Ectodermal cell (in vitro differentiated cells): ENCODE results near the gene MBNL1.

ENCODE experiments used
- H3K27ac ChIP-seq: 2 replicates; pipeline ENCODE4 v1.7.0; 2013; ENCODE audit warnings: mild to moderate bottlenecking, low read depth, low read length; ENCODE audit not compliant: insufficient read depth, poor library complexity, severe bottlenecking
- H3K27me3 ChIP-seq: 2 replicates; pipeline ENCODE4 v1.7.0; 2013; ENCODE audit warnings: mild to moderate bottlenecking, low read length; ENCODE audit not compliant: insufficient read depth, control insufficient read depth, poor library complexity, severe bottlenecking
- H3K36me3 ChIP-seq: one replicate; pipeline ENCODE4 v1.7.0; 2013; ENCODE audit warnings: low read length; ENCODE audit not compliant: control insufficient read depth, insufficient read depth
- H3K4me1 ChIP-seq: one replicate; pipeline ENCODE4 v1.7.0; 2013; ENCODE audit warnings: low read length; ENCODE audit not compliant: control insufficient read depth, insufficient read depth
- H3K4me3 ChIP-seq: 2 replicates; pipeline ENCODE4 v1.7.0; 2013; ENCODE audit warnings: low read depth, low read length, control low read depth; ENCODE audit not compliant: insufficient read depth
- H3K9me3 ChIP-seq: 2 replicates; pipeline ENCODE4 v1.7.0; 2013; ENCODE audit warnings: mild to moderate bottlenecking, low read length, moderate library complexity; ENCODE audit not compliant: control insufficient read depth
- WGBS, 2 experiments: methylation state at CpG; one replicate each; pipeline ENCODE4 v1.1.7; 2013; ENCODE audit warnings: missing lambda C conversion rate in 2 of 2; 5-methylcytosine and 5-hydroxymethylcytosine counted together

MBNL1 gene

DNA sequence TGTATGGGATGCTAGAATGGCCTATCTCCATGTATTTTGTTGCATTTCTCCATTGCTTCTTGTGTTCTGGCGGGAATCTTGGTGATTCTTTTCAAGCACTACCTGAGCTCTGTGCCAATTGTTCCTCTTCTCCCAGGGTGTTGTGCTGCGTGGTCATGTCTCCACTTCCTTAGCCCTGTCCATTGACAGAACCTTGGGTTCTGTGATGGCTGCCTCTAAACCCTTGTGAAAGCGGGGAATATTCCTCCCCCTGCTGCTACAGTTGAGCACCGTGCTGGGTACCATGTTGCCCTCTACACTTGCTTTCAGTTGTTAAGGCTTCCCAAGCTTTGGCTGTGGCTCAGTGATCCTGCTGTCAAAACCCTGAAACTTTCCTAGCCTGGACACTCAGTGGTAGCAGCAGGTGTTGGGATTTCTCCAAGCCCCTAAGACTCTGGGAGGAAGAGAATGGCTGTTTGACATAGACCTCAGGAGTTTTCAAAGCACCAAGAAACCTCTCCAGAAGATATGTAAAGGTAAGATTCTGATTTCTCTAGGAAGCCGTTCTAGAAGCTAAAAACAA, 69.5 kb downstream of the MBNL1 start:
- no peaks in the 10 kb centered on the region for H3K9me3 ChIP-seq
- H3K4me1 ChIP-seq, result no peaks in the 10 kb centered on the region
- H3K27me3 ChIP-seq, result no peaks in the 10 kb centered on the region
- no peak overlapping the region for H3K27ac ChIP-seq
- no peak overlapping the region for H3K4me3 ChIP-seq
- WGBS, 2 experiments, result 94 to 96% methylated on average over 5 of the region's 5 CpGs
- H3K36me3 ChIP-seq, result no peaks in the 10 kb centered on the region

GRCh38 chr3:152339881-152340505, 71.3 kb downstream of the MBNL1 start:
- 84 to 91% methylated on average over 3 to 4 of the region's 4 CpGs for WGBS, 2 experiments
- Histone ChIP-seq H3K9me3 (no peaks in the 10 kb centered on the region), H3K4me3 (no peak overlapping the region), H3K27me3 (no peaks in the 10 kb centered on the region), H3K27ac (no peak overlapping the region), H3K4me1 (no peaks in the 10 kb centered on the region), H3K36me3 (no peaks in the 10 kb centered on the region)

- no peak overlapping the region for H3K4me3 ChIP-seq
- H3K27ac ChIP-seq, result no peak overlapping the region
- H3K36me3 ChIP-seq, result no peaks in the 10 kb centered on the region
- H3K9me3 ChIP-seq, result no peaks in the 10 kb centered on the region
- 92 to 100% methylated on average over 1 of the region's 1 CpG for WGBS, 2 experiments
- H3K27me3 ChIP-seq, result no peaks in the 10 kb centered on the region
- H3K4me1 ChIP-seq, result no peaks in the 10 kb centered on the region
Measured at GRCh38 chr3:152345233-152345632, 76.5 kb downstream of the MBNL1 start.

DNA sequence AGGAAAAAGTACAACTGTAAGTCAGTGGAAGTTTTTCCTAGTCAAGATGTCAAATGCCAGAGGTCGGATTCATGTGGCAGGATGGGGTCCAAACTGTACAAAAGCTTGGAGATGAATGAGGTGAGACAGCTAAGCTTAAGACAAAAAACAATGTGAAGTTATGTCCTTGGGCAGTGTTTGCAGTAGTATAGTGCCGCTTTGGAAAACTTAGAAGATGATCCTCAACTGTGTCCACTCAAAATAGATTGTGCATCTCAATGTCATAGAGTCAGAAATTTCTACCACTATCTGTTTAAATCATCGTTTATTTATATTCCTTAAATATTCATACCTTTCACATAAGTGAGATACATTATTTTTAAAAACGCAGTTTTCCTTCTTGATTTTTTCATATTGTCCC, 77.3 kb downstream of the MBNL1 start:
- Histone ChIP-seq H3K4me3 (no peak overlapping the region), H3K9me3 (no peaks in the 10 kb centered on the region), H3K27me3 (no peaks in the 10 kb centered on the region), H3K27ac (no peak overlapping the region), H3K4me1 (no peaks in the 10 kb centered on the region), H3K36me3 (no peaks in the 10 kb centered on the region)
- WGBS, 2 experiments, result 87 to 96% methylated on average over 2 to 3 of the region's 4 CpGs

GRCh38 chr3:152346740-152347139, 78.0 kb downstream of the MBNL1 start:
- no peaks in the 10 kb centered on the region for H3K4me1 ChIP-seq
- no peaks in the 10 kb centered on the region for H3K9me3 ChIP-seq
- 85% methylated on average over 2 of the region's 2 CpGs; no CpG with 5 or more reads in 1 of the 2 experiments for WGBS, 2 experiments
- no peaks in the 10 kb centered on the region for H3K36me3 ChIP-seq
- H3K27ac ChIP-seq, result no peak overlapping the region
- H3K27me3 ChIP-seq, result no peaks in the 10 kb centered on the region
- no peak overlapping the region for H3K4me3 ChIP-seq

DNA sequence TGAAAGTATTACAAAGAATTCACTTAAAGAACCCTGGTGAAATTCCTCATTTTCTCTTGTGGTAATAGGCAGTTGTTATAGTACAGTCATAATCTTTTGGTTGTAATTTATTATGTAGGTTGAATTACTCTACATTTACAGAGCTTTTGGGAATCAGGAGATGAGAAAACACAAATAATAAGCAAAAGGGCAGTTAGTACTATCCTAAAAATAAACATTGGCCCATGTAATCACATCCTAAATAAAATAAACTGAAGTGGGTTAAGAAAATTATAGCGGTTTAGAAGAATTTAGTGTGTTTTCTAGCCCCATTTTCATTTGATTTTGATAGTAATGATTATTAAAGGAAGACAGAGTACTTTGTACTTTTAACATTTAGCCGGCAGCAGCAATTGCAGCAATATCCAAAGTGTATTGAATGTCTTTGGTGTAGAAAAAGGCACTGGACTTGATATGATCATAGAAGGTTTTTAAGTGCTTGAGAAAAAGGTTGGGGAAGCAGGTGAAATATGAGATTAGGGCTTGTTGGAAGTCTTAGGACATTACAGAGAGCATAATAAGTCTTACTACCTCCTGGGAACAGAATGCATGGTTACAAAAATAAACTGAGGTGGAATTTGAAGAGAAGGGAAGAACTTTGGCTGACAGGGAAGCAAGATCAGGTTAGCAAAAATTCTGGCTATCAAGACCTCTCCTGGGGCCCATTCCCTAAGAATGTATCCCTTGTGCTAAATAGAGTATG, 79.9 kb downstream of the MBNL1 start:
- Histone ChIP-seq H3K4me1 (no peaks in the 10 kb centered on the region), H3K27ac (no peak overlapping the region), H3K27me3 (no peaks in the 10 kb centered on the region), H3K4me3 (no peak overlapping the region), H3K36me3 (no peaks in the 10 kb centered on the region), H3K9me3 (no peaks in the 10 kb centered on the region)
- WGBS, 2 experiments, result 97 to 98% methylated on average over 2 of the region's 2 CpGs

DNA sequence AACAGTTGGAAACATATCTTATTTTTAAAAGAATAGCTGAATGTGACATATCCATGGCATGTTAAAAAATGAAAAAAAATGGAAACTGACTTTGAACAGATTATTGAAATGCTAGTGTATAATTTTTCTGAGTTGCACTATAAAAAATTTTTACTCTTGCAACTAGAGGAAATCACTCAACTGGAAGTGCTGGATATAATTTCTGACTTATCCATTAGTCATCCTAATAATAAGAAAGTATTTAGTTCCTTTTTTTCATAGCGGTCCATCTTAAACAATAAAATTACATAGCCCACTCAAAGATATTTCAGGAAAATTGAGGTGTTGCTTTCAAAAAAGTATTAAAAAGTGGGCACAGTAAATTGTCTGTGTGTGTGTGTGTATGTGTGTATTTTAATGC, 80.7 kb downstream of the MBNL1 start:
- WGBS, 2 experiments, result no CpG with 5 or more reads among the region's 1 CpG
- Histone ChIP-seq H3K9me3 (no peaks in the 10 kb centered on the region), H3K36me3 (no peaks in the 10 kb centered on the region)

DNA sequence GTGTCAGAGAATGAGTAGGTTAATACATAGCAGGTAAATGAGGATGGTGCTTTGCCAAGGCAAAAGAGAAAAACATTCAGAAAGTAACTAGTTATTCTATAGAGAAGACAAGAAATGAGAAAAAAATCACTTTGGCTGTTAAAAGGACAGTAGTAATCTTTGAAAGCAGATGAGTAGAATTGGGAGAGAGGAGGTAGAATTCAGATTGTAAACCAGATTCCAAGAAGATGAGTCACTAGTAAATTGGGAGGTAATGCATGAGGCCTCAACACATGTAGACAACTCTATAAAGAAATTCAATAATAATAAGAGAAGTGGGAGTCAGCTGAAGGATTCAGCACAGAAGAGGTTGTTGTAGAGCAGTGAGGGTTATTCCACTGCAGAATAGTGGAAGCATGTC, 81.4 kb downstream of the MBNL1 start:
- no peak overlapping the region for H3K27ac ChIP-seq

More for the DNA sequence above, 80.7 kb downstream of the MBNL1 start:
- Histone ChIP-seq H3K27me3 (no peaks in the 10 kb centered on the region), H3K4me1 (no peaks in the 10 kb centered on the region), H3K27ac (no peak overlapping the region), H3K4me3 (no peak overlapping the region)

DNA sequence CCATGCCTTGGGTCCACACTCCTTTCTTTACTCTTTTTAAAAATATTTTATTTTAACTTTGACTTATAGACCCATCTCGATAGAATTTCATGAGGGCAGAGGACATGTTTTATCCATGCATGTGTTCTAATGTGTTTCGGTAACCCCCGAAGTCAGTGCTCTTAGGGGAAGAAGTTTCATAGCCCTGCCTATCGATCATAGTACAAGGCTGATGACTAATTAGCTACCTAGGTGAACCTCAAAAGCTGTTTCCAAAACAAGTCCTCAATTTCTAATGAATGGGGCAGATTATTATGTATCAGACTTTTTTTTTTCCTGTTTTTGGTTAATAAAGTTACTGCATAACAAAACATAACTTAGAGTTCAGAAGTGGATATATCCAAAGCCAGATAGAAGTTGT, 82.0 kb downstream of the MBNL1 start:
- H3K9me3 ChIP-seq, result no peaks in the 10 kb centered on the region
- WGBS, 2 experiments, result 92 to 97% methylated on average over 4 of the region's 4 CpGs
- H3K27ac ChIP-seq, result no peak overlapping the region

More for the DNA sequence above, 81.4 kb downstream of the MBNL1 start:
- Histone ChIP-seq H3K4me3 (no peak overlapping the region), H3K36me3 (no peaks in the 10 kb centered on the region), H3K27me3 (no peaks in the 10 kb centered on the region), H3K4me1 (no peaks in the 10 kb centered on the region), H3K9me3 (no peaks in the 10 kb centered on the region)

DNA sequence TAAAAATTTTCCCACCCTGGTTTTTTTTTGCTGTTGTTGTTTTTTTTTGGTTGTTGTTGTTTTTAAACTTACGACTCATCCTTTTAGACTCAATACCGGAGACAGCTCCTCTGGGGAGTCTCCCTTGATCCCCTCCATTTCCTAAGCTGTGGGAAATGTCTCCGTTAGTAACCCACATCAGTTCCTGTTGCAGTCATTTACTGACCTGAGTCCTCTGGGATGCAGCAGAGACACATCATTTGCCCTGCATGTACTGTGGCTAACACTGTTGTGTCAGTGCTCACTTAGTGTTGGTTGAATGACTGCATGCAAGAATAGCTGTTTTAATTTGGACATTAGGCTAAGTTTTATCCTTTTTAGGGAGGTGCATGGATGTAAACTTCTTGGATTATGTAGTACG, 83.8 kb downstream of the MBNL1 start:
- Histone ChIP-seq H3K27ac (no peak overlapping the region), H3K4me1 (no peaks in the 10 kb centered on the region)
- 79 to 85% methylated on average over 2 to 3 of the region's 4 CpGs for WGBS, 2 experiments

More for the DNA sequence above, 82.0 kb downstream of the MBNL1 start:
- H3K27me3 ChIP-seq, result no peaks in the 10 kb centered on the region
- H3K4me3 ChIP-seq, result no peak overlapping the region
- H3K36me3 ChIP-seq, result no peaks in the 10 kb centered on the region
- H3K4me1 ChIP-seq, result no peaks in the 10 kb centered on the region

More for the DNA sequence above, 83.8 kb downstream of the MBNL1 start:
- Histone ChIP-seq H3K36me3 (no peaks in the 10 kb centered on the region), H3K27me3 (no peaks in the 10 kb centered on the region), H3K9me3 (no peaks in the 10 kb centered on the region), H3K4me3 (no peak overlapping the region)
